ENCODE data around the gene PIF1. TPM values are rescaled to one million over a fixed set of nuclear protein-coding genes. Genes with fewer than 3 reads are reported as not detected.

Gene PIF1
- total RNA-seq, 1 experiment from 2014 or later, result 34.9 TPM

DNA sequence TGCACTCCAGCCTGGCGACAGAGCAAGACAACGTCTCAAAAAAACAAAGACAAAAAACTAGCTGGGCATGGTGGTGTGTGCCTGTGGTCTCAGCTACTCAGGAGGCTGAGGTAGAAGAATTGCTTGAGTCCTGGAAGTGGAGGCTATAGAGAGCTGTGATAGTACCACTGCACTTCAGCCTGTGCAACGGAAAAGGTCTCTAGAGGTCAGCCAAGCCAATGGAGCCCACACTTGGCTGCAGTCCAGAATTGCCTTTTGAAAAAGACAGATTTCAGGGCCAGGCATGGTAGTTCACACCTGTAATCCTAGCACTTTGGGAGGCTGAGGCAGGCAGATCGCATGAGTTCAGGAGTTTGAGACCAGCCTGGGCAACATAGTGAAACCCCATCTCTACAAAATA, 41.7 kb downstream of the PIF1 start:
- intact Hi-C loops (cut with micrococcal nuclease), result no loop called here
- ChIA-PET RAD21 (ENCODE audit: low non-redundant PET in 1 of 2, low total read pairs in 2 of 2, uncharacterized antibody in 2 of 2, unreplicated experiment in 2 of 2) (no interaction called here), CTCF (no interaction called here), POLR2A (interaction anchor here (0.7 kb wide), 1 partner anchor 9 kb away, joined by 3 read pairs; no protein-coding TSS in a partner anchor)
- no peak for DNase-seq (ENCODE audit: low read depth, low spot score)
- Histone ChIP-seq H3K79me2 (ENCODE audit: insufficient read depth, low read length) (no peaks in the 10 kb centered on the region), H3K9me2 (ENCODE audit: insufficient read depth) (no peaks in the 10 kb centered on the region), H3K36me3 (ENCODE audit: control insufficient read depth in 1 of 2, insufficient read depth in 2 of 2, low read length in 2 of 2) (no peaks in the 10 kb centered on the region), H3K4me3 (replicated peaks in 1 of 2; ENCODE audit: low read depth in 1 of 2, low read length in 2 of 2) (no peak overlapping the region), H2AFZ (ENCODE audit: low read depth, low read length, poor library complexity, severe bottlenecking) (no peak overlapping the region), H3K9ac (ENCODE audit: low read length) (no peak overlapping the region), H3K27ac (ENCODE audit: low read depth, low read length) (no peak overlapping the region), H3K4me2 (ENCODE audit: low read length) (no peak overlapping the region), H3K4me1 (ENCODE audit: control insufficient read depth in 1 of 2, insufficient read depth in 2 of 2, low read length in 2 of 2) (peaks cover 0 to 4% of the 10 kb centered on the region in 2 experiments; a peak in 1 of 4 replicates), H3K9me3 (ENCODE audit: control insufficient read depth in 1 of 2, insufficient read depth in 1 of 2, low read depth in 1 of 2, low read length in 2 of 2) (no peaks in the 10 kb centered on the region), H4K20me1 (ENCODE audit: insufficient read depth) (no peaks in the 10 kb centered on the region), H3K27me3 (ENCODE audit: insufficient read depth, low read length) (no peaks in the 10 kb centered on the region)
- TF ChIP-seq TCF7L2 (IDR thresholded peaks at IDR 0.05; ENCODE audit: borderline replicate concordance, extremely low read depth, insufficient read depth, insufficient read length), result no peak
- no peak for TF ChIP-seq YY1 (IDR thresholded peaks at IDR 0.05; ENCODE audit: extremely low read depth, insufficient replicate concordance, low read depth, low read length)
- TF ChIP-seq POLR2A (IDR thresholded peaks at IDR 0.05; ENCODE audit: borderline replicate concordance, extremely low read depth, insufficient read depth, insufficient read length), result no peak
- TF ChIP-seq ZFX (IDR thresholded peaks at IDR 0.05), result no peak
- TF ChIP-seq SIN3A (IDR thresholded peaks at IDR 0.05; ENCODE audit: low read depth), result no peak
- TF ChIP-seq RAD21 (IDR thresholded peaks at IDR 0.05; ENCODE audit: low read depth), result no peak
- TF ChIP-seq EZH2 (IDR thresholded peaks at IDR 0.05), result no peak
- TF ChIP-seq EZH2phosphoT487 (IDR thresholded peaks at IDR 0.05; ENCODE audit: borderline replicate concordance), result no peak
- TF ChIP-seq, protein P1, sequence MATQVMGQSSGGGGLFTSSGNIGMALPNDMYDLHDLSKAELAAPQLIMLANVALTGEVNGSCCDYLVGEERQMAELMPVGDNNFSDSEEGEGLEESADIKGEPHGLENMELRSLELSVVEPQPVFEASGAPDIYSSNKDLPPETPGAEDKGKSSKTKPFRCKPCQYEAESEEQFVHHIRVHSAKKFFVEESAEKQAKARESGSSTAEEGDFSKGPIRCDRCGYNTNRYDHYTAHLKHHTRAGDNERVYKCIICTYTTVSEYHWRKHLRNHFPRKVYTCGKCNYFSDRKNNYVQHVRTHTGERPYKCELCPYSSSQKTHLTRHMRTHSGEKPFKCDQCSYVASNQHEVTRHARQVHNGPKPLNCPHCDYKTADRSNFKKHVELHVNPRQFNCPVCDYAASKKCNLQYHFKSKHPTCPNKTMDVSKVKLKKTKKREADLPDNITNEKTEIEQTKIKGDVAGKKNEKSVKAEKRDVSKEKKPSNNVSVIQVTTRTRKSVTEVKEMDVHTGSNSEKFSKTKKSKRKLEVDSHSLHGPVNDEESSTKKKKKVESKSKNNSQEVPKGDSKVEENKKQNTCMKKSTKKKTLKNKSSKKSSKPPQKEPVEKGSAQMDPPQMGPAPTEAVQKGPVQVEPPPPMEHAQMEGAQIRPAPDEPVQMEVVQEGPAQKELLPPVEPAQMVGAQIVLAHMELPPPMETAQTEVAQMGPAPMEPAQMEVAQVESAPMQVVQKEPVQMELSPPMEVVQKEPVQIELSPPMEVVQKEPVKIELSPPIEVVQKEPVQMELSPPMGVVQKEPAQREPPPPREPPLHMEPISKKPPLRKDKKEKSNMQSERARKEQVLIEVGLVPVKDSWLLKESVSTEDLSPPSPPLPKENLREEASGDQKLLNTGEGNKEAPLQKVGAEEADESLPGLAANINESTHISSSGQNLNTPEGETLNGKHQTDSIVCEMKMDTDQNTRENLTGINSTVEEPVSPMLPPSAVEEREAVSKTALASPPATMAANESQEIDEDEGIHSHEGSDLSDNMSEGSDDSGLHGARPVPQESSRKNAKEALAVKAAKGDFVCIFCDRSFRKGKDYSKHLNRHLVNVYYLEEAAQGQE (IDR thresholded peaks at IDR 0.05; ENCODE audit: low read depth), result no peak
- TF ChIP-seq, protein P2, sequence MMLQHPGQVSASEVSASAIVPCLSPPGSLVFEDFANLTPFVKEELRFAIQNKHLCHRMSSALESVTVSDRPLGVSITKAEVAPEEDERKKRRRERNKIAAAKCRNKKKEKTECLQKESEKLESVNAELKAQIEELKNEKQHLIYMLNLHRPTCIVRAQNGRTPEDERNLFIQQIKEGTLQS (IDR thresholded peaks at IDR 0.05), result no peak
- TF ChIP-seq, protein P3, sequence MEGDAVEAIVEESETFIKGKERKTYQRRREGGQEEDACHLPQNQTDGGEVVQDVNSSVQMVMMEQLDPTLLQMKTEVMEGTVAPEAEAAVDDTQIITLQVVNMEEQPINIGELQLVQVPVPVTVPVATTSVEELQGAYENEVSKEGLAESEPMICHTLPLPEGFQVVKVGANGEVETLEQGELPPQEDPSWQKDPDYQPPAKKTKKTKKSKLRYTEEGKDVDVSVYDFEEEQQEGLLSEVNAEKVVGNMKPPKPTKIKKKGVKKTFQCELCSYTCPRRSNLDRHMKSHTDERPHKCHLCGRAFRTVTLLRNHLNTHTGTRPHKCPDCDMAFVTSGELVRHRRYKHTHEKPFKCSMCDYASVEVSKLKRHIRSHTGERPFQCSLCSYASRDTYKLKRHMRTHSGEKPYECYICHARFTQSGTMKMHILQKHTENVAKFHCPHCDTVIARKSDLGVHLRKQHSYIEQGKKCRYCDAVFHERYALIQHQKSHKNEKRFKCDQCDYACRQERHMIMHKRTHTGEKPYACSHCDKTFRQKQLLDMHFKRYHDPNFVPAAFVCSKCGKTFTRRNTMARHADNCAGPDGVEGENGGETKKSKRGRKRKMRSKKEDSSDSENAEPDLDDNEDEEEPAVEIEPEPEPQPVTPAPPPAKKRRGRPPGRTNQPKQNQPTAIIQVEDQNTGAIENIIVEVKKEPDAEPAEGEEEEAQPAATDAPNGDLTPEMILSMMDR (IDR thresholded peaks at IDR 0.05 in 2 of 3, conservative IDR thresholded peaks at IDR 0.05 in 1 of 3; ENCODE audit: borderline replicate concordance in 1 of 3, insufficient read depth in 1 of 3, low read depth in 2 of 3, low read length in 2 of 3), result no peak
- no peak for TF ChIP-seq CEBPB (IDR thresholded peaks at IDR 0.05; ENCODE audit: low read depth)
- TF ChIP-seq, protein P4, sequence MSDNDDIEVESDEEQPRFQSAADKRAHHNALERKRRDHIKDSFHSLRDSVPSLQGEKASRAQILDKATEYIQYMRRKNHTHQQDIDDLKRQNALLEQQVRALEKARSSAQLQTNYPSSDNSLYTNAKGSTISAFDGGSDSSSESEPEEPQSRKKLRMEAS (IDR thresholded peaks at IDR 0.05), result no peak
- TF ChIP-seq, protein P5, sequence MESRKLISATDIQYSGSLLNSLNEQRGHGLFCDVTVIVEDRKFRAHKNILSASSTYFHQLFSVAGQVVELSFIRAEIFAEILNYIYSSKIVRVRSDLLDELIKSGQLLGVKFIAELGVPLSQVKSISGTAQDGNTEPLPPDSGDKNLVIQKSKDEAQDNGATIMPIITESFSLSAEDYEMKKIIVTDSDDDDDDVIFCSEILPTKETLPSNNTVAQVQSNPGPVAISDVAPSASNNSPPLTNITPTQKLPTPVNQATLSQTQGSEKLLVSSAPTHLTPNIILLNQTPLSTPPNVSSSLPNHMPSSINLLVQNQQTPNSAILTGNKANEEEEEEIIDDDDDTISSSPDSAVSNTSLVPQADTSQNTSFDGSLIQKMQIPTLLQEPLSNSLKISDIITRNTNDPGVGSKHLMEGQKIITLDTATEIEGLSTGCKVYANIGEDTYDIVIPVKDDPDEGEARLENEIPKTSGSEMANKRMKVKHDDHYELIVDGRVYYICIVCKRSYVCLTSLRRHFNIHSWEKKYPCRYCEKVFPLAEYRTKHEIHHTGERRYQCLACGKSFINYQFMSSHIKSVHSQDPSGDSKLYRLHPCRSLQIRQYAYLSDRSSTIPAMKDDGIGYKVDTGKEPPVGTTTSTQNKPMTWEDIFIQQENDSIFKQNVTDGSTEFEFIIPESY (IDR thresholded peaks at IDR 0.05; ENCODE audit: extremely low read depth, insufficient replicate concordance, low read length), result no peak
- no peak for TF ChIP-seq SP1 (IDR thresholded peaks at IDR 0.05; ENCODE audit: low read depth)
- no peak for TF ChIP-seq ELF1 (IDR thresholded peaks at IDR 0.05; ENCODE audit: borderline replicate concordance, low read depth)
- no peak for TF ChIP-seq SRF (IDR thresholded peaks at IDR 0.05; ENCODE audit: low read depth)
- no peak for TF ChIP-seq CBX3 (IDR thresholded peaks at IDR 0.05; ENCODE audit: low read depth)
- TF ChIP-seq FOSL1 (IDR thresholded peaks at IDR 0.05; ENCODE audit: low read depth), result no peak
- no peak for TF ChIP-seq ZNF274 (IDR thresholded peaks at IDR 0.05; ENCODE audit: low read depth, low read length)
- BruUV-seq (replicated peaks), result no TSS peak
- ATAC-seq, result no peak

Data from HCT116 (cell line).